ENCODE results near the gene FOCAD.

Gene FOCAD

DNA sequence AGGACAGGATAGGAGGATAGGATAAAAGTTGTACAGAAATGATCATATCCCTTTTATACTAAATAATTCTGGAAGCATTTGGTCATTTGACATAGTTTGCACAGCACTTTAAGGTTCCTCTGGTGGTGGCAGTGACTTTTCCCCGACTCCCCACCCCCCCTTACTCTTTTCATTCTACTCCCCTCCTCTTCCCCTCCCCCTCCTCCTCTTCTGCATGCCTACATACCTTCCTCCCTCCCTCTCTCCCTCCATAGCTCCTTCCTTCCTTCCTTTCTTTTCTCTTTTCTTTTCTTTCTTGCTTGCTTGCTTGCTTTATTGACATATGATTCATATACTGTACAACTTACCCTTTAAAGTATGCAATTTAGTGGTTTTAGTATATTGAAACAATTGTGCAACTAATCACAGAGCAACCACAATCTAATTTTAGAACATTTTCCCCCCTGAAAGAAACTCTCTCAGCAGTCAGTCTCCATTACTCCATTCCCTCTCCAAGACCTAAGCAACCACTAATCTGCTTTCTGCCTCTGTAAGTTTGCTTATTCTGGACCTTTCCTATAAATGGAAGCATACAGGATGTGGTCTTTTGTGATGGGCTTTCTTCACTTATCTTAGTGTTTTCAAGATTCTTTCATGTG lies 188.4 kb downstream of the FOCAD start:
- DNase-seq (ENCODE audit: low read depth in 3 of 3): no peak

DNA sequence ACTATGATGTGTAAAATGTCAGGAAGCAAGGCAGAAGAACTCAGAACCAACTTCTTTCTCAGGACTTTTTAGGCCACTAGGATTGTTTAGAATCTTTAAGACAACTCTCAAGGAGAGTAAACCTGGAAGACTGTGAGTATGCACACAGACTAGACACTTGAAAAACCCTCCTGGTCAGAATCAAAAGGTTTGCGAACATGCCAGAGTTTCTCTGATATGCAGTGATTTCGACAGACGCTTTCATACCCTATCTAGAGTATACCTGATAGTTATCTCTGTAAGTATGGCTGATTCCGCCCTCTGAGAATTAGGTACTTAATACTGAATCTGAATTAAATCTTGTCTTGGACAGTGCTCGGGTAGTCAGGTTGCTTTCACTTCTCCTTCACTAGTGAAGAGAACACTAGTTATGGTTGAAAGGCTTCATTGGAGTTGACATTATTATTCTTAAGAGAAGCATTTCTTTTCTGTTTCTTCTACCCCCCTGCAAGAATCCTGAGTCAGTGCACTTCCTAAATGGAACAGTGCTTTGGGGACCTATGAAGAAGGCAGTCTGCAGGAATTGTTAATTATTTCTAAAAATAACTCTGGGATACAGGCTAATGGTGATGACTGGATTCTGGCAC lies 189.3 kb downstream of the FOCAD start:
- no peak for DNase-seq (ENCODE audit: low read depth in 3 of 3)

DNA sequence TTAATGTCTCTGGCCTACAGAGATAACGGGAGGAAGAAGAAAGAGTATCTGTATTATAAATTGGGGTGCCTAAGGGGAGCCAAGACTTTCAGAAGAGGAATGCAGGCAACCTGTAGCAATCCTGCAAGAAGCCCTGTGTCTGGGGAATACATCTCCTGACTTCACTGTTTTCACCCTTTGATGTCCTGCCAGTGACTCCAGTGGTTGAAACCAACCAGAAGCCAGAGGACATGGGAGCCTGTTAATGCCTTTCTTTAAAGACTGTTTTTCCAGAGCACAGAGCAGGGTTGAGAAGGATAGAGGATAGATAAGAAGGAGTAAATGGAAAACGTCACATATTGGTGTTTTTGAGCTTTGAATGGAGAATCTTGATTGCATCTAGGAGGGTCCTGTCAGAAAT lies 196.2 kb downstream of the FOCAD start:
- no peak for DNase-seq (ENCODE audit: low read depth in 3 of 3)

DNA sequence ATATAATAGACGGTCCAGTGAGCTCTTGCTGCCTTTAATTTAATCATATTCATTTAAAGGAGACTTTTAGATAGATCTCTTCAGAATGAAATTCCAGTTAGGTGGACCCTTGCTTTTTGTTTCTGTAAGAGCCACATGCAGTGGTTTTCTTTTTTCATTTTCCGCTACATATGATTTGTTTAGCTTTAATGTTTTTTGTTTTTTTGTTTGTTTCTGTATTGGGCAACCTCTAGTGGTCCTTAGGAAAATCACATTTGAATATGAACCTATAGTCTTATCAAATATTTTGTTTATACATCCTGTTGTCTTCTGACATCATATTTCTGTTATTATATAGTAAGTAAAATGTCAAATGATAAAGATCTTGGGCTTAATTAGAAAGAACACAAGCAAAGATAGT lies 196.6 kb downstream of the FOCAD start:
- no peak for DNase-seq (ENCODE audit: low read depth in 3 of 3)

DNA sequence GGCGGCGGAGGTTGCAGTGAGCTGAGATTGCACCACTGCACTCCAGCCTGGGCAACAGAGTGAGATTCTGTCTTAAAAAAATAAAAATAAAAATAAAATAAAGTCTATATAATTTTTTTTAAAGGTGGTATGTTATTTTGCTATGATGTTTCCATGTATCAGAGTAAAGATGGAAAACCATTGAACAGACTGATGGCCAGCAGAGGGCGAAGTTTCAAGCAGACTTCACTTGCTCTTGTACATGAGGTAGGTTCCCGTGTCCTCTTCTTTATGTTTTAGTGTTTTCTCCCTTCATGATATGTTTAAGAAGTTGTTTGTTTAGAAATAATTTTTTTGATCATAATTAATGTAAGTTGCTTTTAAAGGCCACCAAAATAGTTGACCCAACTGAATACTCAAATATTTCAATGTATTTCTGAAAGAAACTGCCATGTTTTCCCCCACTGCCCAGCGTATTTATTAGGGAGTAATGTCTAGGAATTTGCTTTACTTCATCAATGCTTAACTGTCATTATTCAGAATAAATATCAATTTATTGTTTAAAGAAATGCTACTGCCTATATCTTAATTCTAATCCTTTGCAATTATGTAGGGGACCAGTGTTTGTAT lies 201.0 kb downstream of the FOCAD start:
- peak in 2 of 3 donors; percentile 28 to 41 for DNase-seq (ENCODE audit: low read depth in 3 of 3)

DNA sequence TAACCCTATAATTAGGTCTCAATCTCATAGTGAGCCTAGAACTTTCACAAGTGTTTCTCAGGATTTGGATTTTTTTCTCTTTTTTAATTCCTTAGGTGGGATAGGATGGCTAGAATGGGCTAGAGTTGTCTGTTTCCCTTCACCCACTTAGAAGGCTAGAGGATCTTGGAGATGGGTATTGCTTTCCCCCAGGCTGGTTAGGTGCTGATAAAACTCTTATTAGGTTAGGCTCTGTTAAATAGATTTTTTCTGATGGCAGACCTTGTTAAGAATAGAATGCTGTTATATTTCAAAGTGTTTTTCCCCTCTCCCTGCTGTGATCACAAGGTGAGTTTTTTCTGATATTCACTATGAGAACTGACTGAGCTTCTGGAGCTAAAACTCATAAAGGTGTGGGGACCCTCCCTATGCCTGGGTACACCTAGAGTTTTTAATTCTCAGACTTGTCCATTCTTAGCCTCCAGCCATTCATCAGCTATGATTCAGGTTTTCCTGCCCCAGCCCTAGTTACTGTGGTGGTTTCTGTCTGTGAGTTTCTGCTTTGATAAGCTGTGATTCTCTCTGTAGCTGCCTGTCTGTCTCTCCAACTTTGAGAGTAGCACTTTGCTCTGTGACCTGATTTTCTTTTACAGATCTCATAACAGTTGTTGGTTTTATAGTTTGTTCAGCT lies 215.0 kb downstream of the FOCAD start:
- no peak for DNase-seq (ENCODE audit: low read depth in 3 of 3)

DNA sequence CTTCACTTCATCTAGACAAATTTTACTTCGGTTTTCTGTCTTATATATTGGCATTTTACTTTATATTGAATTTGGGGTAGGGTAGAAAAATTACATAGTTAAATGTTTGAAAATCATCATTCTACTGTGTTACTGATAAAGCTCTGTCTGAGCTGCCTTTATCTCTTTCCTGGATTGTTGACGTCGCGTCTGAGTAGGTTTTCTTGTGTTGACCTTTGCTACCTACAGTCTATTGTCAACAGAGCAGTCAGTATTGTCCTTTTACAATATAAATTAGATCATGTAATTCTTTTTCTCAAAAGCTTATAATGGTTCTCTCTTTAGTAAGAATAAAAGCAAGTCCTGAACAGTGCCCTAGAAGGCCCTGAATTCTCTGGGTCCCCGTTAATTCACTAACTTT lies 219.2 kb downstream of the FOCAD start:
- DNase-seq (ENCODE audit: low read depth in 3 of 3): no peak

DNA sequence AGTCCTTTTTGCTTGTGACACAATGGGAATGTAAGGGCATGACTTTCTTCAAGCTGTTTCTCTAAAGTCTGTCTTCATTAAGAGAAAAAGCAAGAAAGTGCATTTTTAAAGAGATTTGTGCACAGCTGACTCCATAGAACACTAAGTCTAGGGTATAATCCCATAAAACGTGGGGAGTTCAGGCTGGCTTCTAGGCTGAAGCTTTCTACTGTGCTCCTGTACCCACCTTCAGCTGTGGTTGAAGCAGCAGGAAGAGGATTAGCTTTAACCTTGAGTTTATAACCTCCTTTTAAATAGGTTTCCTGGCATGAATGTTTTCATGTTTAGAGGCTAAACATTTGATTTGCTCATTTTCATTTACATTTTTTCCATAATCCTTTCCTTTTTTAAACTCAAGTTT lies 220.9 kb downstream of the FOCAD start:
- no peak for DNase-seq (ENCODE audit: low read depth in 3 of 3)

DNA sequence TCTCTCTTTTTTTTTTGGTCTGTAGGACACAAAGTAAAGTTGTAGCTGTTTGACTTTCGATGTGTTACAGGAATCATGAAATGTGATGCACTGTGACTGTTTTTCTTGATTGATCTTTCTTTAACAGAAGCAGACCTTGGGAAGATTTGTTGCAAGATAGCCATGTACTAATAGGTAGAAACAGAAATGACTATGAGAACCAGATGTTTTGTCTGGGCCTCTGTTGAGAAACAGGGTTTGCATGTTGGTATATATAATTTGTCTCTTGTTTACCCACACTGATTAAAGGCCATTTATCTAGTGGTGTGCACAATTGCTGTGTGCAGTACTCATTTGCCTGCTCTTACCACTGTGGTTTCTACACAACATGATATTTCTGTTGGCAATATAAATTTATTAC lies 222.3 kb downstream of the FOCAD start:
- DNase-seq (ENCODE audit: low read depth in 3 of 3): no peak

DNA sequence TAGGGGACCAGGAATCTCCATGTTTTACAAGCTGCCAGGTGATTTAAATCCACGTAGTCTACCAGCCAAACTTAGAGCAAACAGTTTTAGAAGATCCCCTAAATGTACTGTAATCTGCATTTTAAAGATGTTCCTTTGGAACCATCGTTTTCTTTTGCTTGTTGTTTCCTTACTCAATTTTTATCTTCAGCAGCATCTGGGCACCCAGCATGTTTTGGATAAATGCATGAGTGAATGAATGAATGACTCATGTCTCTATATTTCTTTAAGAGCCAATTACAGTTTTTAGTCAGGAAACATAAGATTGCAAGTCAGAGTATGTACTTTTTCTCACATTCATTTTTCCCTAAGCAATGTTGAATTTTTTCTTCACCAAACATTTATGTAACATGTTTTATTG lies 224.4 kb downstream of the FOCAD start:
- no peak for DNase-seq (ENCODE audit: low read depth in 3 of 3)

DNA sequence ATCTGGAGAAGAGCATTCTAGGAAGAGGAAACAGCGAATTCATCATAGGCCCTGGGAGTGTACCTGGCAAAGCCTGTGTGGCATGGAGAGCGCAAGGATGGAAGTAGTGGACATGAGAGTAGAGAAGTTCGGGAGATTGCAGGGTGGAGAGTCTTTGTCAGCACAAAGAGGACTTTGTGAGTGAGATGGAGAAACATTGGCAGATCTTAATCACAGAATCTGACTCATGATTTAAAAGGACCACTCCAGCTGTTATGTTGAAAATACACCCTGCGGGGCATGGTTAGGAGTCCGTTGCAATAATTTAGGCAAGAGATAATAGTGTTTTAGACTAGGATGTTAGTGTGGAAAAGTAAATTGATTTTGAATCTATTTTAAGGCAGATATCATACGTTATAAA lies 230.5 kb downstream of the FOCAD start:
- no peak for DNase-seq (ENCODE audit: low read depth in 3 of 3)

DNA sequence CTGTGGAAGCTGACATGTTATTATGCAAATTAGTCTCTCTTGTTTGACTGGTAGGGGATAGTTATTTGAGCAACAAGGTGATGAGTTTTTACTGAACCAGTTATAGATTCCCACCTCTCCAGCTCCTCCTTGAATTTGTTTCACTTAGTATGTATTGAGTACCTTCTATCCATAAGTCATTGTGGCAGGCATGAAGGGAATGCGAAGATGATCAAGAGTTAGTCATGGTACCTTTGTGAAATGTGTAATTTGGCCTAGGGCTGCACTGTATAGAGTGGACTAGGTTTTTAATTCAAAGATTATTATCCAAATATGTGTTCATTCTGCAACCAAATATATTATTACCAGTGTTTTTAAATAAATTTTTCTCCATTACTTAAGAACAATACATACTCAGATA lies 237.3 kb downstream of the FOCAD start:
- DNase-seq (ENCODE audit: low read depth in 3 of 3): no peak

DNA sequence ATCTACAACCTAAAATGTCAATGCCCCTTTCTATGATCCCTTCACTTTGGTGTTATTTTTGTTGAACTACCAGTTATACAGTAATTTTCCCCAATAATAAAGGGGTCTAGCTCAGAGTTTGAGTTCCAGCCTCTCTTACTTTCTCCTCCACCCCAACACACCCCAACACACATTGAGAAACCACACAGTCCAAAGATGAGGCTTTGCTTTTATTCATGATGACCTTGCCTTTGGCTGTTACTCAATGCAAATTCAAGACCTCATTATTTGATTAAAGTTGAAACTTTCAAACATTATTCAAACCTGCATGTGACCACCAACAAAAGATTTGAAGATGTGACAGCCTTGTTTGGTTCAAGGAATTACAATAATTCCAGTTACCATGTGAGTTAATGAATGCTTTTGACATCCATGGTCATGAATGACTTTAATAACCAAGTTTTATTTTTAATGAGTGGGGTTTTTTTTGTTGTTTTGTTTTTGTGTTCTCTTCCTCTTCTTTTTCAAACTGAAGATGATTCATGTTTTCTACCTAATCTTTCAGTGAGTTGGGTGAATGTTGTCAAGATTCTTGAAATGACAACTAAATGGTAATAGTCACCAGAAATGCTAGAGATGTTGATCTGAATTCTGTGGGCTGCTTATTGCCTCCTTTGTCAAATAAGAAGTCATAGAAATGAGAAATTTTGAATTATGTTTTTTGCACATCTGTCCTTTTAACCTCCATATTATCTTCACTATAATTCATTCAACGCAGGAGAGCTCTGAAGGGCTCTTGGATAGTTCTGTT lies 241.4 kb downstream of the FOCAD start:
- no peak for DNase-seq (ENCODE audit: low read depth in 3 of 3)

DNA sequence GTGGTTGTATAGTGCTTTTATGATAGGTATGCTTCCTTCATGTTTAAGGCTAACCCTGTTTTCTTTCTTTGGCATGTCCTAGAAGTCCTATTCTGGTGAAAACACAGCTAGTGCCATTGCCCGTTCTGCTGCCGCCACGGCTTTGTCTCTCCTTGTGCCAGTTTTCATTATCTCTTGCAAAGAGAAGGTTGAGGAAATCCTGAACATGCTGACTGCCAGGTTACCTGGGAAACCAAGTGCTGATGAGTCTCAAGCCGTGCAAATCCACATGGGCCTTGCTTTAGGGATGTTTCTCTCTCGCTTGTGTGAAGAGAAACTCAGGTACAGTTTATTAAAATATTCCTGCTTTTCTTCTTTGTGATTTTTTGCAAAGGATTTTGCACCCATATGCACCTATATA lies 245.2 kb downstream of the FOCAD start:
- no peak for DNase-seq (ENCODE audit: low read depth in 3 of 3)

DNA sequence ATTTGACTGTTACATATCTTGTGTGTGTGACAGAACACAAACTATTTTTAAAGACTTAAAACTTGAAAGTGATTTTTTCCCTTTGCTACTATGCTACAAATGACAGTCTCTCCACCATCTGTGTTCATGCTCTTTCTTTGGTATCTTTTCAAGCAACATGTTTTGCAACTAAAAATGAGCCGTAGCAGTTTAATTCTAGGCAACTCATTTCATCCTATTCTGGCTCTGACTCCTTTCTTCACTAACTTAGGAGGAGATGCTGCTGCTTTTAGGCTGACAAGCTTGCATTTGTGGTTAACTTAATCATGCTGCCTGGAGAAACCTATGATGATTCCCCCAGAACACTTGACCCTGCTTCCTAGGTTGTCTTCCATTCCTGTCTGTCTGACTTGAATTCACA lies 246.8 kb downstream of the FOCAD start:
- DNase-seq (ENCODE audit: low read depth in 3 of 3): no peak

DNA sequence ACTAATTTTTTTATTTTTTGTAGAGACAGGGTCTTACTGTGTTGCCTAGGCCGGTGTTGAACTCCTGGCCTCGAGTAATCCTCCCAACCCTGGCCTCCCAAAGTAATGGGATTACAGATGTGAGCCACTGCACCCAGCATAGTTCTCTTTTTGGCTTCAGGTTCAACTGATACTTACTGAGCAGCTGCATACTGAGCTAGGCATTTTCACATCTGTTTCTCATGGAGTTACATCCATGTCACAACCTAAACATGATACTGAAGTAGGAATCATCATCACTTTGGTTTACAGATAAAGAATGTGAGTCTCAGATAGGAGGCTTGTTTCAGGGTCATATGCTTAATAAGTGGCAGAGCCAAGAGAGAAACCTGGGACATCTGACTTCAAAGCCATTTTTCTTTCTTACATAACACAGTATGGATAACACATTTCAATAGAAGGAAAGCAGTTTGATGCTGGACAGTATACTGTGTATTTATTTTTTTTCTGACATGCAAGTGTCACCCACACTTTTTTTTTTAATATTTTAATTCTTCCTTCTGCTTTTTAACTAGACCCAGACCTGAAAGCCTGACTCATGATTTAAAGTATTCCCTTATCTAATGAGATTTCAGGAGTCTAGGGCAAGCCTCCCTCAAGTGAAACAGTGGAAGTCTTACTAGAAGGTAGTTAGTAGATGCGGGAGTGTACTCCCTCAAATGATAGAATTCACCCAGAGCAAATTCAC lies 256.6 kb downstream of the FOCAD start:
- no peak for DNase-seq (ENCODE audit: low read depth in 3 of 3)

DNA sequence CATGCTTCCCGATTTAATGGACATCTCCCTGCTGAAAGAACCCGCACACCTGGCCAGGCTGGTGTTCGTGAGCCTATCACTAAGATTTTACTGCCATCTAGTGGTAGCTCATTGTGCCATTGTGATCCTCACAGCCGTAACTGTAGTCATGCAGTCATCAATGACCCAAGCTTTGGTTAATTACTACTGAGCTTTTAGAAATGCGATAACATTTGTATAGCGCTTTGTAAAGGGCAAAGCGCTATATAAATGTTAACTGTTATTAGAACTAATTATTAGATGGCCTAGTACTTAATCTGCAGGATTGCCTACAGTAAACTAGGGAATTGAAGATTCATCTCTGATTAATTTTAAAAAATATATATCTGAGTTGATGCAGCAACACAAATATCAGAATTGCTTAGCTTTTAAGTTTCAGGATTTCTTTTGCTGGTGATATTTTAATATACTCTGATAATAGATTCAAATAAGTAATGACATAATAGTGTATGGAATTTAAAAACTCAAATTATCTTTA lies 257.2 kb downstream of the FOCAD start:
- DNase-seq (ENCODE audit: low read depth in 3 of 3): peak; percentile 17 to 24 (median 23)

DNA sequence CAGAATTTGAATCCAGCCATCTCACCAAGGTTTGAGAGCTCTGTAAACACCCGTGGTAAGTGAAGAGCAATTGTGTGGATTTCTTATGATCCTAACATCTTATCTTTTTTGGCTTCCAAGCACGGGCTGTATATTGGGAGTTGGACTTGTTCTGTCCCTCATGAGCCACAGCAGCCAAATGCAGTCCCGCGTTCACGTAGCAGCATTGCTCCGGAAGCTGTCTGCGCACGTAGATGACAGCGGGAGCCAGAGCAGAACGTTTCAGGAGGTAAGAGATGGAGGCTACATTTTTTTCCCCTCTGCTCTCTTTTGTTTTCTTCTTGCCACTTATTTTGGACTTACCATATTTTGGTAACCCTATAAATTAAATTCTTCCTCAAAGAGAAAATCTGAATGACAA lies 260.4 kb downstream of the FOCAD start:
- DNase-seq (ENCODE audit: low read depth in 3 of 3): no peak

DNA sequence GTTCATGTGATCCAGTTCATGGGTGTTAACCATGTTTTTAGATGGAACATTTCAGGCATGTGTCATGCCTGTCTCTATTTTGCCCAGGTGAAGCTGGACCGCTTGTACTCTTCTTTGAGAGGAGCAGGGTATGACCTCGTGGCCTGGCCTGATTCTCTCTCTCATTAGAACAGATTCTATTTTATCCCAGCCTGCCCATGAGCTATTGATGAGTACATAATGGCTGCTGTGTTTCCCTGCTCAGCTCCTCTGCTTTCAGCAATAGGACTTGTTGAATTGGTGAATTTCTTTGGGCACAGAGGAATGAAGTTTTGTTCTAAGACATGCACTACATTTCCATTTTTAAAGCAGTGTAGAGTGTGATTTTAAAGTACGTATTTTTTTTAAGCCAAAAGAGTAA lies 261.2 kb downstream of the FOCAD start:
- DNase-seq (ENCODE audit: low read depth in 3 of 3): no peak

DNA sequence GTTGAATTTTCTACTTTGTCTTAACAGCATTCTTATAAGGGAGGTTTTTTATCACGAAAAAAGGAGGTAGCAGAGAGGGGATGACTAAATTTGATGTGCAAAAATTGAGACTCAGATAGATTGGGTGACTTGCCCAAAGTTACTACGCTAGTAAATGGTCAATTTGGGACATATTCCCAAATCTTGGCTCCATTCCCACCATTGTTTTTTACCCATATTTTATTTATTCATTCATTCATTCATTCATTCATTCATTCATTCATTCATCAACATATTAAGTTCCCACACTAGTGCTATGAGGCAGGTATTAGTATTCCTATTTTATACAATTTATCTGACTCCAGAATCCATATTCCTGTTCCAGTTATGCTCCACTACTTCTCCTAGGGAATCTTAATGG lies 261.8 kb downstream of the FOCAD start:
- no peak for DNase-seq (ENCODE audit: low read depth in 3 of 3)

DNA sequence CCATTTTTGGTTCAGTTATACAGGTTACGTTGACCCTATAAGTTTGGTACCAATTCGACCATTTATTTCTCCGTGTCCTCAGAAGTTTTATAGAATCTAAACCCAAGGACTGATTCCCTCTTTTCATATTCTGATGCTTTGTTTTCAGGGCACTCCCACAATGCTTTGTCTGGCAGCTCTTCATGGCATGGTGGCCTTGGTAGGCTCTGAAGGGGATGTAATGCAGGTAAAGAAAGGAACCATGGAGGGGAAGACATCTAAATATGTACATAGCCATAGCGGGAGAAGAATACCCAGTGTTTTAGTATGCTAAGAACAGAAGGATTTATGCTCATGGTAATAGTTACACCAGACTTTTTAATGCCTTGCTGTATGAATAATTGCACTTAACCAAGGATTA lies 264.6 kb downstream of the FOCAD start:
- no peak for DNase-seq (ENCODE audit: low read depth in 3 of 3)
